ENCODE measurements around the gene MYH10.

Gene MYH10

GRCh38 chr17:8503807-8504206, 126.7 kb downstream of the MYH10 start:
- no peaks in the 10 kb centered on the region for H3K27me3 Mint-ChIP-seq (ENCODE audit: low read depth)
- H3K4me1 Mint-ChIP-seq = no peaks in the 10 kb centered on the region
- TF ChIP-seq CTCF (IDR thresholded peaks at IDR 0.05; ENCODE audit: unreplicated experiment in 3 of 3) = no peak
- H3K9me3 Mint-ChIP-seq = no peaks in the 10 kb centered on the region
- H3K27ac Mint-ChIP-seq = peak overlapping the region in 2 of 3 experiments; percentile 31 to 70
- H3K4me3 Mint-ChIP-seq = no peak overlapping the region
- H3K36me3 Mint-ChIP-seq (ENCODE audit: low read depth) = peaks cover 88% of the 10 kb centered on the region

- Mint-ChIP-seq H3K27me3 (ENCODE audit: low read depth) (no peaks in the 10 kb centered on the region), H3K27ac (peak overlapping the region in 1 of 3 experiments; percentile 31), H3K9me3 (no peaks in the 10 kb centered on the region), H3K4me3 (no peak overlapping the region), H3K4me1 (no peaks in the 10 kb centered on the region), H3K36me3 (ENCODE audit: low read depth) (peaks cover 88% of the 10 kb centered on the region)
- no peak for TF ChIP-seq CTCF (IDR thresholded peaks at IDR 0.05; ENCODE audit: unreplicated experiment in 3 of 3)
Measured at GRCh38 chr17:8503368-8503767, 127.2 kb downstream of the MYH10 start.

GRCh38 chr17:8502126-8502525, 128.4 kb downstream of the MYH10 start:
- H3K27ac Mint-ChIP-seq = no peak overlapping the region

GRCh38 chr17:8500609-8501008, 129.9 kb downstream of the MYH10 start:
- H3K9me3 Mint-ChIP-seq = no peaks in the 10 kb centered on the region
- no peak for TF ChIP-seq CTCF (IDR thresholded peaks at IDR 0.05; ENCODE audit: unreplicated experiment in 3 of 3)
- H3K4me1 Mint-ChIP-seq = no peaks in the 10 kb centered on the region
- H3K27me3 Mint-ChIP-seq (ENCODE audit: low read depth) = no peaks in the 10 kb centered on the region
- H3K4me3 Mint-ChIP-seq = no peak overlapping the region
- no peak overlapping the region for H3K27ac Mint-ChIP-seq
- peaks cover 84% of the 10 kb centered on the region for H3K36me3 Mint-ChIP-seq (ENCODE audit: low read depth)

More at GRCh38 chr17:8502126-8502525, 128.4 kb downstream of the MYH10 start:
- Mint-ChIP-seq H3K27me3 (ENCODE audit: low read depth) (no peaks in the 10 kb centered on the region), H3K36me3 (ENCODE audit: low read depth) (peaks cover 82% of the 10 kb centered on the region), H3K9me3 (no peaks in the 10 kb centered on the region), H3K4me1 (no peaks in the 10 kb centered on the region), H3K4me3 (no peak overlapping the region)
- TF ChIP-seq CTCF (IDR thresholded peaks at IDR 0.05; ENCODE audit: unreplicated experiment in 3 of 3) = no peak

- no peaks in the 10 kb centered on the region for H3K9me3 Mint-ChIP-seq
- TF ChIP-seq CTCF (IDR thresholded peaks at IDR 0.05; ENCODE audit: unreplicated experiment in 3 of 3) = no peak
- no peaks in the 10 kb centered on the region for H3K4me1 Mint-ChIP-seq
- H3K27ac Mint-ChIP-seq = no peak overlapping the region
- no peak overlapping the region for H3K4me3 Mint-ChIP-seq
- no peaks in the 10 kb centered on the region for H3K27me3 Mint-ChIP-seq (ENCODE audit: low read depth)
- peaks cover 83% of the 10 kb centered on the region for H3K36me3 Mint-ChIP-seq (ENCODE audit: low read depth)
Measured at GRCh38 chr17:8499614-8500013, 130.9 kb downstream of the MYH10 start.

- Mint-ChIP-seq H3K27ac (no peak overlapping the region), H3K4me3 (no peak overlapping the region), H3K9me3 (no peaks in the 10 kb centered on the region), H3K36me3 (ENCODE audit: low read depth) (peaks cover 83% of the 10 kb centered on the region), H3K27me3 (ENCODE audit: low read depth) (no peaks in the 10 kb centered on the region), H3K4me1 (no peaks in the 10 kb centered on the region)
- no peak for TF ChIP-seq CTCF (IDR thresholded peaks at IDR 0.05; ENCODE audit: unreplicated experiment in 3 of 3)
Measured at GRCh38 chr17:8499171-8499570, 131.4 kb downstream of the MYH10 start.
